Heart left ventricle (tissue), 16 donors: ENCODE data around the gene TMEM247. TPM values are rescaled to one million over a fixed set of nuclear protein-coding genes. Genes with fewer than 3 reads are reported as not detected.

Experiments
- ATAC-seq, 4 donors: fragments of 200-7000 bp; cut with Tn5 transposase; one replicate each; pipeline ENCODE4 v1.9.1; 2020 to 2022; ENCODE audit warnings: moderate library complexity in 4 of 4, mild to moderate bottlenecking in 3 of 4, moderate number of reproducible peaks in 1 of 4
- DNase-seq, 5 donors: peaks; one replicate each; pipeline ENCODE4 v3.0.0-alpha.2; 2020
- H3K27ac ChIP-seq, 12 donors: fragments of 200-600 bp; sonication (generic) in 4 of 12; one replicate each; pipeline versions ENCODE4 v1.5.0 to v1.8.0; 2016 to 2022; ENCODE audit warnings: mild to moderate bottlenecking in 2 of 12
- H3K27me3 ChIP-seq, 9 donors: fragments of 200-600 bp; sonication (generic) in 2 of 9; one replicate each; pipeline versions ENCODE4 v1.5.1 to v1.8.0; 2016 to 2022; ENCODE audit warnings: mild to moderate bottlenecking in 3 of 9
- H3K36me3 ChIP-seq, 9 donors: fragments of 200-600 bp; sonication (generic) in 2 of 9; one replicate each; pipeline versions ENCODE4 v1.5.0 to v1.8.0; 2018 to 2022; ENCODE audit warnings: mild to moderate bottlenecking in 2 of 9
- H3K4me1 ChIP-seq, 12 donors: fragments of 200-600 bp; sonication (generic) in 4 of 12; one replicate each; pipeline versions ENCODE4 v1.5.0 to v1.8.0; 2016 to 2022; ENCODE audit warnings: mild to moderate bottlenecking in 3 of 12
- H3K4me3 ChIP-seq, 12 donors: fragments of 200-600 bp; sonication (generic) in 4 of 12; one replicate each; pipeline versions ENCODE4 v1.5.0 to v1.8.0; 2017 to 2022; ENCODE audit warnings: mild to moderate bottlenecking in 9 of 12, moderate library complexity in 4 of 12
- H3K9me3 ChIP-seq, 12 donors: fragments of 200-600 bp; sonication (generic) in 4 of 12; one replicate each; pipeline versions ENCODE4 v1.5.0 to v1.8.0; 2016 to 2022; ENCODE audit warnings: mild to moderate bottlenecking in 1 of 12
- POLR2A ChIP-seq, 2 donors: fragments of 450-650 bp; IDR thresholded peaks; one replicate each; pipeline ENCODE4 v1.6.1; 2017; ENCODE audit warnings: antibody characterized with exemption in 2 of 2, mild to moderate bottlenecking in 2 of 2, moderate library complexity in 2 of 2
- WGBS, 4 donors: extraction: QIAGEN DNeasy Blood & Tissue Kit in 2 of 4; methylation state at CpG; one replicate each; pipeline versions ENCODE4 v1.1.5 to v1.1.7; 2013 to 2018; 5-methylcytosine and 5-hydroxymethylcytosine counted together
- intact Hi-C, 10 donors: fragments of 100-400 bp; cut with DNase I; formaldehyde crosslinking; loops; one replicate each; pipeline versions ENCODE4 v1.11.1 to v1.14.2; 2022
- polyA plus RNA-seq, 2 donors: library from polyadenylated mRNA; stranded (reverse); fragments of 200-250 nt; gene quantifications; one replicate each; pipeline ENCODE4 v1.2.3, GENCODE V29; 2013
- total RNA-seq, 9 donors: library from RNA; depleted of rRNA in 2 of 9; stranded (reverse); fragments of >200 nt in 2 of 9; fragmentation: NEBNext Ultra II Directional in 3 of 9; extraction: Animal tissue kit (Norgen Biotek cat#: 25700) in 3 of 9; gene quantifications; one replicate each; pipeline versions ENCODE4 v1.1.0 to v1.2.4, GENCODE V29; 2016 to 2023
- TF ChIP-seq, protein P1 (sequence below), 12 donors: fragments of 200-600 bp; sonication (generic) in 4 of 12; IDR thresholded peaks; one replicate each; pipeline versions ENCODE4 v1.5.0 to v1.8.0; 2018 to 2022; ENCODE audit warnings: antibody characterized with exemption in 12 of 12, mild to moderate bottlenecking in 5 of 12
- donor health status: ischemic (EF 13 %, LVEDD 7.1; RV severe dilation, severe dysfunction).
- donor health status: healthy with polysubstance abuse.
- donor health status: DM: no; HTN: yes; CAD: no.
- donor health status: DM: no; HTN: no; CAD: no.
- donor health status: ischemic (EF 25% LVEDD 6.9; RV normal size, moderate dysfunction).
- donor health status: ischemic (EF 25% LVEDD 5.7; RV mildly dilated, moderate dysfunction).
- donor health status: healthy.
- donor health status: DM: yes; HTN: yes; CAD: no.
- donor health status: ischemic (EF 35%, LVEDD 5.7; RV mildly dilated, moderate dysfunction).
- donor health status: nonischemic (EF 11% LVEDD 7.7; RV severe dilation, severe dysfunction).
- donor health status: DM: yes; HTN: yes; CAD: no.
- donor health status: PGD.
- donor health status: ischemic (EF 29% LVEDD 5.4; RV normal size, mild dysfunction).
- donor health status: nonischemic (EF 23%, LVEDD 6.1; RV moderate dilation, normal function).

Gene TMEM247
- total and polyA plus RNA-seq, 11 donors = not detected

DNA sequence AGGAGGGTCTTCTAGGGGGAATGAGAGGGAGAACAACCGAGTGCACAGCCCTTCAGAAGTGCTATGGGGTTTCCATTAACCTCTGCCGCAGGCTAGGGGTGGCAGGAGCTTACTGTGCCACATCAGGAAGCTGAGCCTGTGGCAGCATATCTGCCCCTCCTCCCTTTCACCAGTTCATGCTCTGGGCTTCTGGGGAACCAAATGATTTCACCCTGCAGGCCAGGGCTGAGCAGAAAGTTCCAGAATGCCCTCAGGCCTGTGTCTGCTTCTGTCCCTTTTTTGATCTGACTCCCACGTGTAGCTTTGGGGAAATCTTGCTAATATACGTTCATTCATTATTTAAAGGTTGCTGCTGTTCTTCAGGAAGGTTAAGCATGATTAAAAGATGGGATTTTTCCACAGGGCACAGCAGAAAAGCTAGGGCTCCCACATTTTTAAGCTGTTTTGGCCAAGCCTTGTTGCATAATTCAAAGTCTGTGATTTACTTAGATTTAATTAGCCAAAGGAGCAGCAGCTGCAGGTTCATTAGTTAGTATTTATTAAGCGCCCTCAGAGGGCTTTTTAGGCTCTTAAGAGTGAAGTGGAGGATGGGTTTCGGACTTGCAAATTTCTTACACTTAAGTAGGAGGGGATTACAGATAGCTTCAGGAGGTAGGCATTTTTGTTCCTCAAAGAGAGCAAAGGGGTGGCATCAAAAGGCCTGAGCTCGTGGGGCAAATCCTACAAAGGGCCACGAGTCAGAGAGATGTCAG is 10.2 kb downstream of the TMEM247 start:
- peaks cover 0 to 55% (median 44%) of the 10 kb centered on the region in 12 donors for H3K4me1 ChIP-seq
- WGBS, 4 donors = 66 to 78% (median 70%) methylated on average over 8 of the region's 8 CpGs
- TF ChIP-seq POLR2A (IDR thresholded peaks at IDR 0.05) = no peak
- TF ChIP-seq, protein P1, sequence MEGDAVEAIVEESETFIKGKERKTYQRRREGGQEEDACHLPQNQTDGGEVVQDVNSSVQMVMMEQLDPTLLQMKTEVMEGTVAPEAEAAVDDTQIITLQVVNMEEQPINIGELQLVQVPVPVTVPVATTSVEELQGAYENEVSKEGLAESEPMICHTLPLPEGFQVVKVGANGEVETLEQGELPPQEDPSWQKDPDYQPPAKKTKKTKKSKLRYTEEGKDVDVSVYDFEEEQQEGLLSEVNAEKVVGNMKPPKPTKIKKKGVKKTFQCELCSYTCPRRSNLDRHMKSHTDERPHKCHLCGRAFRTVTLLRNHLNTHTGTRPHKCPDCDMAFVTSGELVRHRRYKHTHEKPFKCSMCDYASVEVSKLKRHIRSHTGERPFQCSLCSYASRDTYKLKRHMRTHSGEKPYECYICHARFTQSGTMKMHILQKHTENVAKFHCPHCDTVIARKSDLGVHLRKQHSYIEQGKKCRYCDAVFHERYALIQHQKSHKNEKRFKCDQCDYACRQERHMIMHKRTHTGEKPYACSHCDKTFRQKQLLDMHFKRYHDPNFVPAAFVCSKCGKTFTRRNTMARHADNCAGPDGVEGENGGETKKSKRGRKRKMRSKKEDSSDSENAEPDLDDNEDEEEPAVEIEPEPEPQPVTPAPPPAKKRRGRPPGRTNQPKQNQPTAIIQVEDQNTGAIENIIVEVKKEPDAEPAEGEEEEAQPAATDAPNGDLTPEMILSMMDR (IDR thresholded peaks at IDR 0.05) = no peak
- no peaks in the 10 kb centered on the region for H3K36me3 ChIP-seq
- H3K27me3 ChIP-seq = no peaks in the 10 kb centered on the region
- H3K4me3 ChIP-seq = no peak overlapping the region
- peak overlapping the region in 9 of 12 donors; percentile 55 to 93 (median 79) for H3K27ac ChIP-seq
- no peaks in the 10 kb centered on the region for H3K9me3 ChIP-seq
- DNase-seq (peak in 1 of 5 donors; percentile 58), ATAC-seq (peak in 3 of 4 donors; percentile 16 to 36 (median 17))
- intact Hi-C loops = loop anchor here in 3 of 10 donors (5.0 to 10.0 kb wide), 2 partner anchors 105 to 108 kb away; no protein-coding TSS in a partner anchor

DNA sequence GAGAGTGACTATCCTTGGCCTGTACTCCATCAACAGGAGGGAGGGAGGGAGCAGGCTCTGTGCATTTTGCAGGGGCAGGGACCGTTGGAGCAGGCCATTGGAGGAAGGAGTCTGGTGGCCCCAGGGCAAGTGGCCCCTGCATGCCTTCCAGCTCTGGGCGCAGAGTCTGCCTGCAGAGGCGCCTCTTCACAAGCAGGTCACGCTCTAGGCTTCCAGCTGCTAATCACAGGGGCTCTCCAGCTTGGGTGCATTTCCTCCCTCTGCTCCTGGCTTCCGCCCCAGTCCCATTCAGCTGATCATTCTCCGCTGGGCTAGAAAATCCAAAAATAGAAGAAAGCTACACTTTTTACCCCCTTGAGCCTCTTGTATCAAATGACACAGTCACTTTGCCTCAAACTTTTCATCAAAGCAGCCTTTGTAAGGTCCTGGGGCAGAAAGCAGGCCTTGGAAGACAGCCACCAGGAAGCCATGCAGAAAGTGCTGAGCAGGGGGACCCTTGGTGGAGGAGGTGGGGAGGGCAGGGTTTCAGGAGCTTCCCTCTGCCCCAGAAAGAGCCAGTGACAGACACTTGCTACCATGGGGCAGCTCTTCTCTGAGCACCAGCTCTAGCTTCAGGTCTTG is 11.3 kb downstream of the TMEM247 start:
- H3K4me1 ChIP-seq = peaks cover 0 to 55% (median 44%) of the 10 kb centered on the region in 12 donors
- intact Hi-C loops = loop anchor here in 1 of 10 donors (5.0 kb wide), 1 partner anchor 107 kb away; no protein-coding TSS in a partner anchor
- no peaks in the 10 kb centered on the region for H3K27me3 ChIP-seq
- H3K4me3 ChIP-seq = no peak overlapping the region
- 9 to 26% (median 20%) methylated on average over 4 to 6 of the region's 6 CpGs for WGBS, 4 donors
- peak overlapping the region; percentile 3 to 93 (median 79) for H3K27ac ChIP-seq
- H3K36me3 ChIP-seq = no peaks in the 10 kb centered on the region
- DNase-seq = peak; percentile 64 to 86 (median 79)
- TF ChIP-seq, protein P1 (IDR thresholded peaks at IDR 0.05) = peak in 9 of 12 donors; percentile 3 to 54 (median 31)
- TF ChIP-seq POLR2A (IDR thresholded peaks at IDR 0.05) = no peak
- no peaks in the 10 kb centered on the region for H3K9me3 ChIP-seq
- ATAC-seq = peak; percentile 56 to 89 (median 72)

DNA sequence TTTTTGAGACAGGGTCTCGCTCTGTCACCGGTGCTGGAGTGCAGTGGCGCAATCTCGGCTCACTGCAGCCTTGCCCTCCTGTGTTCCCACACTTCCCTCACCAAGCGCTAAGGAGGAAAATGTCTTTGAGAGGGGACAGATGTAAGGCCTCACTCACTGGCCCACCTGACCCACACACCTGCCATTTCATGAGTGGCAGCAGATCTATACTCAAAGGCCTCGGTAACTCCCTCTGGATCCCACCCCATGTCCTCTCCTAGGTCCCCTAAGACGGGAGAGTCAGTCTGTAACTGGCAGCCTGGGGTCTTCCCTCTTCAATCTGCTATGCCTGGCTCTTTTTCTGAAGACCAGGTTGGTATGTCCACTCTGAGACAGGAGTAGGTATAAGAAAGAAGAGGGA is 12.9 kb downstream of the TMEM247 start:
- TF ChIP-seq, protein P1 (IDR thresholded peaks at IDR 0.05) = no peak
- no peak for TF ChIP-seq POLR2A (IDR thresholded peaks at IDR 0.05)
- Histone ChIP-seq H3K36me3 (no peaks in the 10 kb centered on the region), H3K4me3 (no peak overlapping the region), H3K4me1 (peaks cover 0 to 54% (median 43%) of the 10 kb centered on the region in 12 donors), H3K27me3 (no peaks in the 10 kb centered on the region), H3K27ac (no peak overlapping the region), H3K9me3 (no peaks in the 10 kb centered on the region)
- ATAC-seq (no peak), DNase-seq (no peak)
- 94 to 95% (median 95%) methylated on average over 7 of the region's 7 CpGs for WGBS, 4 donors
- intact Hi-C loops = loop anchor here in 1 of 10 donors (5.0 kb wide), 1 partner anchor 105 kb away; no protein-coding TSS in a partner anchor
